Adrenal gland (tissue), 5 donors: Measurements from ENCODE around the gene AMIGO2.
"Not testable (repeated sequence)": the region's sequence is repeated elsewhere in the genome, so short reads cannot be mapped to it uniquely, and the experiment has no call there.

Source experiments
- POLR2A ChIP-seq, 2 donors: fragments of 450-650 bp; IDR thresholded peaks; one replicate each; pipeline ENCODE4 v1.6.1; 2017; ENCODE audit warnings: antibody characterized with exemption in 2 of 2, mild to moderate bottlenecking in 2 of 2, moderate library complexity in 1 of 2
- TF ChIP-seq, protein P1 (sequence below), 6 experiments: fragments of 450-650 bp in 4 of 6; fragments of 200-600 bp in 2 of 6; sonication (generic) in 1 of 6; IDR thresholded peaks; 1 replicate in 5 of 6; 2 replicates in 1 of 6; pipeline versions ENCODE4 v1.5.1 to v1.8.0; 2016 to 2021; ENCODE audit warnings: antibody characterized with exemption in 6 of 6, mild to moderate bottlenecking in 2 of 6, moderate library complexity in 1 of 6
- donor health status: DM: no; HTN: no; CAD: no.

DNA sequence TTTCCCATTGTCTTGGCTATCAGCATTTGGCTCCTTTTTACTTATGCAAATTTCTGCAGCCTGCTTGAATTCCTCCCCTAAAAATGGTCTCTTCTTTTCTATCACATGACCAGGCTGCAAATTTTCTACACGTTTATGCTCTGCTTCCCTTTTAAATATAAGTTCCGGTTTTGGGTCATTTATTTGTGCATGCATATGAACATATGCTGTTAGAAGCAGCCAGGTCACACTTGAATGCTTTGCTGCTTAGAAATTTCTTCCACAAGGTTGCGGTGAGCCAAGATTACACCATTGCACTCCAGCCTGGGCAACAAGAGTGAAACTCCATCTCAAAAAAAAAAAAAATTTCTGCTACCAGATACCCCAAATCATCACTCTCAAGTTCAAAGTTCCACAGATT, 28.5 kb downstream of the AMIGO2 start:
- TF ChIP-seq, protein P1, sequence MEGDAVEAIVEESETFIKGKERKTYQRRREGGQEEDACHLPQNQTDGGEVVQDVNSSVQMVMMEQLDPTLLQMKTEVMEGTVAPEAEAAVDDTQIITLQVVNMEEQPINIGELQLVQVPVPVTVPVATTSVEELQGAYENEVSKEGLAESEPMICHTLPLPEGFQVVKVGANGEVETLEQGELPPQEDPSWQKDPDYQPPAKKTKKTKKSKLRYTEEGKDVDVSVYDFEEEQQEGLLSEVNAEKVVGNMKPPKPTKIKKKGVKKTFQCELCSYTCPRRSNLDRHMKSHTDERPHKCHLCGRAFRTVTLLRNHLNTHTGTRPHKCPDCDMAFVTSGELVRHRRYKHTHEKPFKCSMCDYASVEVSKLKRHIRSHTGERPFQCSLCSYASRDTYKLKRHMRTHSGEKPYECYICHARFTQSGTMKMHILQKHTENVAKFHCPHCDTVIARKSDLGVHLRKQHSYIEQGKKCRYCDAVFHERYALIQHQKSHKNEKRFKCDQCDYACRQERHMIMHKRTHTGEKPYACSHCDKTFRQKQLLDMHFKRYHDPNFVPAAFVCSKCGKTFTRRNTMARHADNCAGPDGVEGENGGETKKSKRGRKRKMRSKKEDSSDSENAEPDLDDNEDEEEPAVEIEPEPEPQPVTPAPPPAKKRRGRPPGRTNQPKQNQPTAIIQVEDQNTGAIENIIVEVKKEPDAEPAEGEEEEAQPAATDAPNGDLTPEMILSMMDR (IDR thresholded peaks at IDR 0.05), result not testable (repeated sequence)
- not testable (repeated sequence) for TF ChIP-seq POLR2A (IDR thresholded peaks at IDR 0.05)
